Cardiac fibroblast (primary cell): ENCODE measurements around the gene HEATR1.

Experiments used
- DNase-seq, 2 donors: peaks; one replicate each; pipeline versions ENCODE4 v3.0.0 to v3.0.0-alpha.2; 2010; ENCODE audit warnings: low read depth in 2 of 2
- H3K4me3 ChIP-seq, 2 donors: replicated peaks in 1 of 2; 1 replicate in 1 of 2; 2 replicates in 1 of 2; pipeline ENCODE4 v1.5.1; 2011; ENCODE audit warnings: low read depth in 2 of 2, low read length in 2 of 2, mild to moderate bottlenecking in 2 of 2, moderate library complexity in 1 of 2
- CTCF ChIP-seq: IDR thresholded peaks from one replicate; pipeline ENCODE4 v1.5.1; 2011; ENCODE audit warnings: low read depth, mild to moderate bottlenecking, low read length, inconsistent platforms

Gene HEATR1

GRCh38 chr1:236523704-236524141 lies 80.6 kb downstream of the HEATR1 start, which contains the start of gene LGALS8:
TSS of gene LGALS8 (plus strand) at chr1:236523982. CDS start at chr1:236526071, 2,089 bp downstream.
- no peak for TF ChIP-seq CTCF
- peak within 1 kb of the TSS; percentile 89 to 95 for H3K4me3 ChIP-seq

GRCh38 chr1:236522937-236523703 lies 81.2 kb downstream of the HEATR1 start:
- no peak for TF ChIP-seq CTCF
- peak overlapping the region; percentile 89 to 95 for H3K4me3 ChIP-seq
- DNase-seq, result no peak

More at GRCh38 chr1:236523704-236524141, 80.6 kb downstream of the HEATR1 start, which contains the start of gene LGALS8:
- peak; percentile 85 to 89 for DNase-seq

GRCh38 chr1:236520445-236521005 lies 83.8 kb downstream of the HEATR1 start:
- TF ChIP-seq CTCF, result no peak
- DNase-seq, result no peak
- no peak overlapping the region for H3K4me3 ChIP-seq

GRCh38 chr1:236518322-236518721 lies 86.0 kb downstream of the HEATR1 start:
- DNase-seq, result peak in 1 of 2 donors; percentile 54
- no peak for TF ChIP-seq CTCF
- no peak overlapping the region for H3K4me3 ChIP-seq

- no peak for TF ChIP-seq CTCF
- peak; percentile 79 to 81 for DNase-seq
- H3K4me3 ChIP-seq, result no peak overlapping the region
Observed at GRCh38 chr1:236516929-236517704, 87.2 kb downstream of the HEATR1 start.

- no peak for TF ChIP-seq CTCF
- no peak overlapping the region for H3K4me3 ChIP-seq
- peak in 1 of 2 donors; percentile 62 for DNase-seq
Observed at GRCh38 chr1:236515443-236515958, 88.8 kb downstream of the HEATR1 start.
